ENCODE data around the gene NID2.

The NID2 gene, protein sequence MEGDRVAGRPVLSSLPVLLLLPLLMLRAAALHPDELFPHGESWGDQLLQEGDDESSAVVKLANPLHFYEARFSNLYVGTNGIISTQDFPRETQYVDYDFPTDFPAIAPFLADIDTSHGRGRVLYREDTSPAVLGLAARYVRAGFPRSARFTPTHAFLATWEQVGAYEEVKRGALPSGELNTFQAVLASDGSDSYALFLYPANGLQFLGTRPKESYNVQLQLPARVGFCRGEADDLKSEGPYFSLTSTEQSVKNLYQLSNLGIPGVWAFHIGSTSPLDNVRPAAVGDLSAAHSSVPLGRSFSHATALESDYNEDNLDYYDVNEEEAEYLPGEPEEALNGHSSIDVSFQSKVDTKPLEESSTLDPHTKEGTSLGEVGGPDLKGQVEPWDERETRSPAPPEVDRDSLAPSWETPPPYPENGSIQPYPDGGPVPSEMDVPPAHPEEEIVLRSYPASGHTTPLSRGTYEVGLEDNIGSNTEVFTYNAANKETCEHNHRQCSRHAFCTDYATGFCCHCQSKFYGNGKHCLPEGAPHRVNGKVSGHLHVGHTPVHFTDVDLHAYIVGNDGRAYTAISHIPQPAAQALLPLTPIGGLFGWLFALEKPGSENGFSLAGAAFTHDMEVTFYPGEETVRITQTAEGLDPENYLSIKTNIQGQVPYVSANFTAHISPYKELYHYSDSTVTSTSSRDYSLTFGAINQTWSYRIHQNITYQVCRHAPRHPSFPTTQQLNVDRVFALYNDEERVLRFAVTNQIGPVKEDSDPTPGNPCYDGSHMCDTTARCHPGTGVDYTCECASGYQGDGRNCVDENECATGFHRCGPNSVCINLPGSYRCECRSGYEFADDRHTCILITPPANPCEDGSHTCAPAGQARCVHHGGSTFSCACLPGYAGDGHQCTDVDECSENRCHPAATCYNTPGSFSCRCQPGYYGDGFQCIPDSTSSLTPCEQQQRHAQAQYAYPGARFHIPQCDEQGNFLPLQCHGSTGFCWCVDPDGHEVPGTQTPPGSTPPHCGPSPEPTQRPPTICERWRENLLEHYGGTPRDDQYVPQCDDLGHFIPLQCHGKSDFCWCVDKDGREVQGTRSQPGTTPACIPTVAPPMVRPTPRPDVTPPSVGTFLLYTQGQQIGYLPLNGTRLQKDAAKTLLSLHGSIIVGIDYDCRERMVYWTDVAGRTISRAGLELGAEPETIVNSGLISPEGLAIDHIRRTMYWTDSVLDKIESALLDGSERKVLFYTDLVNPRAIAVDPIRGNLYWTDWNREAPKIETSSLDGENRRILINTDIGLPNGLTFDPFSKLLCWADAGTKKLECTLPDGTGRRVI (N-terminal part only)

DNA sequence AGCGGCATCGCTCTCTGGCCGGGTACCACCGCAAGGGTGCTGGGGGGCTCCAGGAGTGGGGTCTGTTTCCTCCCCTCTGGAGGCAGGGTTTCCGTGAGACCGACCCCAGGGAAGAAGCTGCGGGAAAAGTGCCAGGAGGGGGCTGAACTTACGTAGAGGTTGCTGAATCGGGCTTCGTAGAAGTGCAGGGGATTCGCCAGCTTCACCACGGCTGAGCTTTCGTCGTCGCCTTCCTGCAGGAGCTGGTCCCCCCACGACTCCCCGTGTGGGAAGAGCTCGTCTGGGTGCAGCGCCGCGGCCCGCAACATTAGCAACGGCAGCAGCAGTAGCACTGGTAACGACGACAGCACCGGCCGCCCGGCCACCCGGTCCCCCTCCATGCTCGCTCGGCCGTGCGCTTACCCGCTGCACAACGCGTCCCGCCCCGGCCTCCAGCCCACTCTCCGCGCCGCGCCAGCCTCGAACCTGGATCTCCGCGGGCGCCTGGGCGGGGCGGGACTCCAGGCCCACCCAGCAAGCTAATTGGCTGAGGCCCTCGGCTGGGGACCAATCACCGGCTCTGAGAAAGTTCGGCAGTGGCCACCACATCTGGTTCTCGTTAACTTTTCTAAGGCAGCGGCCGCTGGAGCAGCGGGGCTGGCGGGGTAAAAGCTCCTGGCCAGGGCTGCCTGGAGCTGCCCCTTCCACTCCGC lies at the start of gene NID2:
Gene NID2, minus strand, starts transcription at position 445 of the 692 bp plus-strand sequence. Its CDS starts 65 bp downstream, at position 380.
- DNase-seq (ENCODE audit: low read depth in 2 of 2) = no peak

DNA sequence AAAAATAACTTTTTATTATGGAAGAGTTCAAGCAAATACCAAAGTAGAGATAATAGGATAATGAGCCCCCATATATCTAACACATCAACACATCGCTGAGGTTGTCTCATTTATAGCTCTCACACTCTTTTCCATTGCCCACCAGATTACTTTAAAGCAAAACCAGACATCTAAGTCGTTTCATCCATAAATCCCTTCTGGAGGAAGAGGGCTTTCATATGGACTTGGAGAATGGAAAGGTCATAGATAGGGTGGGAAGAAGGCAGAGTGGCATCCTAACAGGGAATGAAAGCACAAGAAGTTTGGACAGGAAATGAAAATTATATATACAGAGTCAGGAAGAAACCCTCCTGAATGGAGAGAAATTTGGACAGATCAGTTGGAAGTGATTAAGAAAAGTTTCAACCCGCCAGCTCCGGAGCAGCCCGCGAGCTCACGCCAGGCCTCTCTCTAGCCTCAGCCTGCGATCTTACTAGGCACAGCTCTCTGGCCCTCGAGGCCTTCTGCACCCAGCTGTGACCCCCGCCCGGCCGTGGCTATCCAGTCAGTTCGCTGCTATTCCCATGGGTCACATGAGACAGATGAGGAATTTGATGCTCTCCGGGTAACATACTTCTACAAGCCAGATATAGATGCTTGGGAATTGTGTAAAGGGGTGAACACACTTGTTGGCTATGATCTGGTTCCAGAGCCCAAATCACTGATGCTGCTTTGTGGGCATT lies 48.4 kb upstream of the NID2 start:
- no peak for DNase-seq (ENCODE audit: low read depth in 2 of 2)

DNA sequence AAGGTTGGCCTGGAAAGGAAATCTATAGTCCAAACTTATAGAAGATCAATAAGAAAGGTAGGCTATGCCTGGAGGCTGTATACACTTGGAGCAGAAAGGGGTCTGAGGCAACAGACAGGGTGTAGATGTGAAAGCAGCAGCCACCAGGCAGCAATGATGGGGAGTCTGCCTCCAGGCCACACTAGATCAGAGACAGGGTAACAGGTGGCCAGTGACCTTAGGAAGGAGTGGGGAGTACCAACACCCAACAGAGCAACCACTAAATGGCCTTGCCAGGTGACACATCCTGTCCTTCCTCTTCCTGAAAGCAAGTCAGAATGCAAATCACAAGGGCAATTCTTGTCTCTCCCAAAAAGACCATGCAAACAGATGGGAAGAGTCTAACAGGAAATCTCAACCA lies 46.4 kb upstream of the NID2 start:
- no peak for DNase-seq (ENCODE audit: low read depth in 2 of 2)

DNA sequence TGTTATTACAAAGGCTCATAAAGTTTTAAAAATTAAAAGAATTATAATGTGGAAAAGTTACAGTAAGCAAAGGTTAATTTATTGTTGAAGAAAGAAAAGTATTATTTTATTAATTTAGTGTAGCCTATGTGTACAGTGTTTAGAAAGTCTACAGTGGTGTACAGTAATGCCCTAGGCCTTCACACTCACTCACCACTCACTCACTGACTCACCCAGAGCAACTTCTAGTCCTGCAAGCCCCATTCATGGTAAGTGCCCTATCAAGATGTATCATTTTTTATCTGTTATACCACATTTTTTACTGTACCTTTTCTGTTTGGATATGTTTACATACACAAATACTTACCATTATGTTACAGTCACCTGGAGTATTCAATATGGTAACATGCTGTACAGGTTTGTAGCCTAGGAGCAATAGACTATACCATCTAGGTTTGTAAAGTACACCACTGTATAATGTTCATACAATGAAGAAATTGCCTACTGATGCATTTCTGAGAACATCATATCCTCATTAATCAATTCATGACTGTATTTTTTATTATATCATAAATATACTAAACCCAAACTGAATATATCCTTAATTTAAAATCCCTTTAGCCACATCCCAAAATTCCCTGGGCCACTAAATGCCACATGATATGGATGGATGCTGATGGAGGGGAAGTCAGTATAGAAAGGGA lies 43.6 kb upstream of the NID2 start:
- no peak for DNase-seq (ENCODE audit: low read depth in 2 of 2)

DNA sequence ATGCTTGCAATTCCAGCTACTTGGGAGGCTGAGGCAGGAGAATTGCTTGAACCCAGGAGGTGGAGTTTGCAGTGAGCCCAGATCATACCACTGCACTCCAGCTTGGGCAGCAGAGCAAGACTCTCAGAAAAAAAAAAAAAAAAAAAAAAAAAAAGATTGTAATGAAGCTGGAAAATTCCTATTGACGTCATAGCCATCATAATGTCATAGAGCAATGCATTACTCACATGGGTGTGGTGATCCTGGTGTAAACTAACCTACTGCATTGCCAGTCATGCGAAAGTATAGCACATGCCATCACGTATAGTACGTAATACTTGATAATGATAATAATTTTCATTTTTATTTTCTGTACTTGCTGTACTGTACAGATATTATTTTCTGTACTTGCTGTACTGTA lies 42.7 kb upstream of the NID2 start:
- no peak for DNase-seq (ENCODE audit: low read depth in 2 of 2)

DNA sequence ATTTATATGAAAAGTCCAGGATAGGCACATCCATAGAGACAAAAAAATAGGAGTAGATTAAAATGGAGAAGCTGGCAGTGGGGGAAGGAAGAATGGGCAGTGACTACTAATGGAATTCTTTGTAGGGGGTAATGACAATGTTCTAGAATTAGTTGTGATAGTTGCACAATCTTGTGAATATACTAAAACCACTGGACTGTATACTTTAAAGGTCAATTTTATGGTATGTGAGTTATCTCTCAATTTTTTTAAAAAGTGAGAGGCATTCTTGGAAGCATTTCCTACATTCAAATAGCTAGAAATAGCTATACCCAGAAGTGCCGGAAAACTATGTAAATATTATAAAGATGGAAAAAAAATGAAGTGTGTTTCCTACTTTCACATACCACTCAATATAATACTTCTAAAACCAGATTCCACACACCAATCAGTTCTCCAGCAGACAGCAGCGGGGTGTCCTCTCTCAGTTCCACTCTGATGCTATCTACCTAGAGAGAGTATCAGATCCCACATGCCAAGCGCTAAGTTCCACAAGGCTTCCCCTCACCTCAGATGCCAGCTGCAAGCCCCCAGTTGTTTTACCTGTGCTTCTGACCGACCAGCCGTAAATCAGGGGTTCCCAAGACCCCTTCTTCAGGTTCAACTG lies 41.7 kb upstream of the NID2 start:
- no peak for DNase-seq (ENCODE audit: low read depth in 2 of 2)

DNA sequence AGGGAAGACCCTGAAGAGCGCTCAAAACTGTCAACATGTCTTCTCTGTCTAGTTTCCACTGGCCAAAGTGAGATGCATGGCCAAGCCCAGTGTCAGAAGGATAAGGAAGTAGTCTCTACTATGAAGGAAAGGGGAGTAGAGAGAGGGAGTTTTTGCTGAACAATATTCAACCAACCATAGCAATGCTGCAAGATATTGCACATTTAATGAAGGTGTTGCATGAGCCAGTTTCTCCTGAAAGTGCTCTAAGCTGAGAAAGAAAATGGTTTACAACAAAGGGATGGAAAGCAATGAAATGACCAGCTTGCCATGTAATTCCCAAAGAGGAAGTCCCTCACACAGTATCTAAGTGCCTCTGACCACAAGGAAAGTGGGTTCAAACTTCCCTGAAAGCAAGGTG lies 40.0 kb upstream of the NID2 start:
- DNase-seq (ENCODE audit: low read depth in 2 of 2) = no peak

DNA sequence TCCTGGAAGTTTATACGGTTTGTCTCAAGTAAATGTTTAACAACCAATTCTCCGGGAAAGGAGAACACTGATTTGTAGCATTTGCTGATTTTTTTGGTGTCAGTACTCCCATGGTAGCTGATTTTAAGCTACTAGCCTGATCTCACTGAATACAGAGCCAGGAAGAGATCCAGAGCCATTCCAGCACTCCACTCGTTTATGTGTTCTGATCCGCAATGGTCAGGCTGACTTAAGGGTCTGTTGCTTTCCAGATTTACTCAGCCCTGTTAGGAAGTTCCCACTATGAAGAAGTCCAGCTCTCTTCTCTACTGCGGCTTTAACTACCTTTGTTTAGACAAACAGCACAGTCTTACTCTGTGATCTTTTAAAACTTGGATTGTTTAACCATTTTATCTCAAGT lies 38.0 kb upstream of the NID2 start:
- DNase-seq (ENCODE audit: low read depth in 2 of 2) = no peak

DNA sequence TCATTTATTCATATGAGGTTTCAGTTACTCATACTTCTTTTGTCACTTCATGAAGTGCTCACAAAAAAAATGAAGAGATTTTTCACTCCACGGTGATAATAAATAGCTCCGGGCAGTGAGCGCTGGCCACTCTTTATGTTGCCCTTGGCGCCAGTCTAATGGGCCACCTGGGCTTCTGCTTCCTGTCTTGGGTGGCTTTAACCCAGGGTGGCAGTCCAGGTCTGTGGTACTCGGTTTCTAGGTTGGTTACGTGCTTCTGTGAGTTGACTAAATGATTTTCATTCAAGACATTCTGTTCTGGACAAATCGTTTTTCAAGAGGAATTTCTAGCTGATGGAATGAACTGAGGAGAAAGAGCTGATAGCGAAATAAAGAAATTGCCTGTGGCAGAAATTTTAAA lies 34.6 kb upstream of the NID2 start:
- DNase-seq (ENCODE audit: low read depth in 2 of 2) = no peak

DNA sequence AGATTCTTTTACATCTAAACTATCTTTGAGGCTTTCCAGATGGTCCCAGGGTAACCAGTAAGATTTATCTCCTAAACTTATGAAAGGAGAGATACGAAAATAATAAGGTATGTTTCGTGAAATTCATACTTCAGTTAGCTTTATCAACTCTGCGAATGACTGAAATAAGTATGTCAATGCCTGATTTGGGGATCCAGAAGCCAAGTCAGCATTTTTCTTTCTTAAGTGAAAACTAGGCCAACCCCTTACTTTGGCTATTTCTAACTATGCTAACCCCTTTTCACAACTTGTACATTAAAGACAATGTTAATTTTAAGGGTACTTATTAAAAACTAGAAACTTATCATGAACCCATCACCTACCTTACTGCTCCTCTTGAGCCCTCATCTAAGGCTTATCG lies 26.9 kb upstream of the NID2 start:
- DNase-seq (ENCODE audit: low read depth in 2 of 2) = no peak

DNA sequence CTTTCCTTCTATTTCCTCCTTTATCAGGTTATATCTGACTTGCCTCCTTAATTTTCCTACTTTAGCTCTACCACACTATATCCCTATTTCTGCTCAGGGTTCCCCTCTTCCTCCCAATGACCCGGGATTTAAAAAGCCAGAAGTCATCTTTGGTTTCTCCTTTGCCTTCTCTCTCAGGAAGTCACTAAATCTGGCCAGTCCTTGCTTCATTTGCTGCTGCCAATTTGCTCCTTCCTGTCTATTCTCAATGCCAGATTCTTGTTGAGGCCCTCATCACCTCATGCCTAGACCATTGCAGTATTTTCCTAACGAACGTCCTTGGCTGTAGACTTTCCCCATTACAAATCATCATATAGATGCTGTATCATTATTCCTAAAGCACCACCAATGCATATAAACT lies 26.5 kb upstream of the NID2 start:
- DNase-seq (ENCODE audit: low read depth in 2 of 2) = no peak

DNA sequence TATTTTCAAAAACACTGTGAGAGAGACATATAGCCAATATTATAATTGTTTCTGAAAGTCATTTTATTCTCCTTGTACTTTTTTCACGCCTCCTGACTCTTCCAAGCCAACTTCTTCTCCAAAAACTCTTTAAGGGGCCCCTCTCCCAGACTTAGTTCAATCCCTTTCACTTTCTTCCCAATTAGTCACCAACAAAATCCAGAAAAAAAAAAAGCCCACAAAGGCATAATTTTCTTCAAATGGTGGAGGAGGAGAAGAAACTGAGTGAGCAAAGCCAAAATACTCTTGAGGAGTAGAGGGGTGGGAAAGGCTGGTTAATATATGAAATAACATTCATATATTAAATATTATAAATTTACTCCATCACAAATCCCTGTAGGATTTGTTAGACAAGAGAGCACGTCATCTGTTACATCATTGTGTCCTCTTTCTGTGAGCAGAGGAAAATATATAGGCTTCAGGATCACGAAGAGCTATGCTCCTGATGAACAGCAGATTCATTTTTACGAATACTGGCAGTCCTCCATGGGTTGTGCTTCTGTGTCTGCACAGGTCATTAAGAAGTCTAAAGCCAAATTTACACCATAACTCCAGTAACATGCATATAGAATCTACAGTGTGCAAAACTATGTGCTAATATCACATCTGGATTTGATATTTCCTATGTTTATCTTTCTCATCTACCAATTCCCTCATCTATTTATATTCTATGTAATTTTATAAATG lies 25.9 kb upstream of the NID2 start:
- no peak for DNase-seq (ENCODE audit: low read depth in 2 of 2)

DNA sequence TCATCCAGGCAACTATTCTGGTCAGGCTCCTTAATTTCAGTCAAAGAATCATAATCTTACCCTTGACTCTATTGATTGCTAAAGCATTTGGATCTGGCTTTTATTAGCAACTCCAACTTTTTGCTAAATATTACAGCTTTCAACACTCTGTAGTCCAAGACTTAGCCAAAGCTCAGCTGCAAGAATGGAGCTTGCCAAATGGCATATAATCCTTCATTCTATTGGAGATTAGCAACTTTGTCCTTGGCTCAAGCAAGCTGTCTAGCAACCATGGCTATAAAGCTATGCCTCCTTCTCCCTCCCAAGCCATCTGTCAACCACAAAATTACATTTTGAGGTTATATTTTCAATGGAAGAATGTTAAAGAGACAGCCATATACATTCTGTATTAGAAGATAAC lies 23.1 kb upstream of the NID2 start:
- no peak for DNase-seq (ENCODE audit: low read depth in 2 of 2)

DNA sequence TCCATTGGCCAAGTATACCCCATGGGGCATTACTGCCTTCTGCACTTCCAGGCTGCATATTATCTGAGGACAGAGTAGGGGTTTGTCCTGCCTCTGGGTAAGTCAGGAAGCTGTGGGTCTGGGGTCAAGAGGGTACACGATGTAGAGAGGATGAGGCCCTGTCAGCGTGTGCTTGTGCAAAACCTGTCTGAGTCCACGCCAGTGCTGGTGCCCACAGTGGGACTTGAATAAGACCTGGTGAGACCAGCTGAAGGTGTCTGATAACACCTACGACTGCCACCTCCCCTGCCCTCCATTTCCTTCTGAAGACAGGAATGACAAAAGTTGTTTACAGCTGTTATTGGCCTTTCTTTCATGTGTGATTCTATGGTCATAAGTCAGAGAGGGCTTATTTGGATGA lies 22.1 kb upstream of the NID2 start:
- no peak for DNase-seq (ENCODE audit: low read depth in 2 of 2)

DNA sequence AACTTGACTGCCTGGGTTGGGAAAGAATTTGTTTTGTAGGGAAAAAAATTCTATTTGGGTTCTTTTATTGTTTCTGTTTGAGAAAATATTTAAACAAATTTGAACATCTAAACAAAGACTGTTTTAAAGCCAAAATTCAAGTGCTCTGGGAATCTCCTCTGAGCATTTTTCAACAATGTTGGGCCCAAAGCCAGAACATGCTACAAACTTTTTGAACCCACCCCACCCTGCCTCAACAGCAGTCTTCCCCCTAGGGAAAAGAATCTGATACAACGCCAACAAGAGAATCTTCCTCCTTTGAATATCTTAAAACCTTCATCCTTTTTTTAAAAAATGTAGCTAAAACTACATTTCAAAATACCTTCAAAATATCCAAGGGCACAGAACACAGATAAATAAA lies 20.4 kb upstream of the NID2 start:
- no peak for DNase-seq (ENCODE audit: low read depth in 2 of 2)

DNA sequence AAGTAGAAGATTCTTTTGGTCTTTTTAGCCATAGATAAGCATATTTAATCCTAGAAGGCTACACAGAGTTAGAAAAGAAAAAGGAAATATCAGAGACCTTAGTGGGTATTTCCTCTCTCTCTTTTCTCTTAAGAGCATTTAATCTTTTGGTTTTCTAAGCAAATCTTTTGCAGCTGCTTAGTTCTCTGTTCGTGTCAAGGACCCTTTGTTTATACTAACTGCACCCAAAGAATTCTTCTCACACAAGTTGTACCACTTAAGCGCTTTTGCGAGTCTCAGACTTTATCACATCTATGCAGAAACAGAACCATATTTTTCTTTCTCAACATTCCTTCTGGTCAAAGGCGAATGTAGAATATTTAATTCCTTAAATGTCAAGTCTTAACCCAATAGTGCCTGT lies 17.9 kb upstream of the NID2 start:
- no peak for DNase-seq (ENCODE audit: low read depth in 2 of 2)

DNA sequence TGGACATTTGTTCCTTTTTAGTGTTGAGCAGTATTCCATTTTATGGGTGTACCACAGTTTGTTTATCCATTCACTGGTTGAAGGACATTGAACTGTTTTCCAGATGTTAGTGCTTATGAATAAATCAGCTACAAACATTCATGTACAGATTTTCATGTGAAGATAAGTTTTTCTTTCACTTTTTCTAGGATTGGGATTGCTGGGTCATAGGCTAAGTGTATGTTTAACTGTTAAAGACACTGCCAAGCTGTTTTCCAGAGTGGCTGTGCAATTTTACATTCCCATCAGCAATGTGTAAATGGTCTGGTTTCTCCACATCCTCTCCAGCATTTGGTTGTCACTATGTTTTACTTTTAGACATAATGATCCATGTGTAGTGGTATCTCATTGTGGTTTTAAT lies 14.0 kb upstream of the NID2 start:
- no peak for DNase-seq (ENCODE audit: low read depth in 2 of 2)

DNA sequence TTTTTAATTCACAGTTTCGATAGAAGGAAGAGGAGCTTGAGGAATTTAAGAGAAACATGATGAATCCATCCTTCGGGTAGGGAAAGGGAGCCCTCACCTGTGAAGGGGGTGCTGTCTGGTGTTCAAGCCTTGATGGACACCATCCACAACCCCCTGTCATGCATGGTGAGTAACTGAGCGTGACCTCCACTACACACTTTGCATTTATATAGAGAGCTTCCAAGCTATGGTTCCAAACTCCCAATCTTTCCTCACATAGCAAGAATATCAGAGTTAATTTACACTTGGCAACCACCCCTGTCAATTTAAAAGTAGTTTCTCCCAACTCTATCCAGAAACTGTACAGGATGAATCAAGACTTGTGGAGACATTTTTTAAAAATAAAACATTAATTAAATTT lies 13.1 kb upstream of the NID2 start:
- no peak for DNase-seq (ENCODE audit: low read depth in 2 of 2)
